HUES64 (cell line): ENCODE data around the gene SATB2.

Source experiments
- H3K27ac ChIP-seq: 2 replicates; pipeline ENCODE4 v1.7.0; 2013; ENCODE audit warnings: low read depth, low read length, inconsistent platforms
- H3K27me3 ChIP-seq: 2 replicates; pipeline ENCODE4 v1.6.1; 2013; ENCODE audit warnings: mild to moderate bottlenecking, low read length; ENCODE audit not compliant: insufficient read depth
- H3K36me3 ChIP-seq: 2 replicates; pipeline ENCODE4 v1.6.1; 2013; ENCODE audit warnings: mild to moderate bottlenecking, low read length; ENCODE audit not compliant: insufficient read depth
- H3K4me1 ChIP-seq: 2 replicates; pipeline ENCODE4 v1.6.1; 2013; ENCODE audit warnings: mild to moderate bottlenecking, low read length, moderate library complexity; ENCODE audit not compliant: insufficient read depth
- H3K4me3 ChIP-seq: 2 replicates; pipeline ENCODE4 v1.5.1; 2013; ENCODE audit warnings: mild to moderate bottlenecking, low read length, moderate library complexity
- H3K9ac ChIP-seq: 2 replicates; pipeline ENCODE4 v1.6.1; 2013; ENCODE audit warnings: mild to moderate bottlenecking, low read depth, low read length
- H3K9me3 ChIP-seq: 2 replicates; pipeline ENCODE4 v1.6.1; 2013; ENCODE audit warnings: low read depth, low read length; ENCODE audit not compliant: insufficient read depth
- WGBS: fragments of 150-250, 120-280 bp; methylation state at CpG from one replicate; pipeline ENCODE4 v1.1.7; 2013; ENCODE audit warnings: missing lambda C conversion rate; 5-methylcytosine and 5-hydroxymethylcytosine counted together

The SATB2 gene

GRCh38 chr2:199341123-199341522 is 116.6 kb downstream of the SATB2 start:
- no peaks in the 10 kb centered on the region for H3K36me3 ChIP-seq
- no peaks in the 10 kb centered on the region for H3K9me3 ChIP-seq
- H3K27me3 ChIP-seq: no peaks in the 10 kb centered on the region
- no peaks in the 10 kb centered on the region for H3K4me1 ChIP-seq
- no peak overlapping the region for H3K27ac ChIP-seq
- 91% methylated on average over 3 of the region's 3 CpGs for WGBS
- H3K4me3 ChIP-seq: no peak overlapping the region
- no peak overlapping the region for H3K9ac ChIP-seq

GRCh38 chr2:199339891-199340605 is 117.7 kb downstream of the SATB2 start:
- no peak overlapping the region for H3K9ac ChIP-seq
- H3K4me1 ChIP-seq: no peaks in the 10 kb centered on the region; the same call in 1 of the 2 replicates
- no peaks in the 10 kb centered on the region for H3K36me3 ChIP-seq
- H3K4me3 ChIP-seq: no peak overlapping the region
- H3K27me3 ChIP-seq: no peaks in the 10 kb centered on the region
- no peak overlapping the region for H3K27ac ChIP-seq
- WGBS: 98% methylated on average over 3 of the region's 3 CpGs
- H3K9me3 ChIP-seq: no peaks in the 10 kb centered on the region

GRCh38 chr2:199336546-199336945 is 121.2 kb downstream of the SATB2 start:
- Histone ChIP-seq H3K9ac (no peak overlapping the region), H3K4me3 (no peak overlapping the region), H3K27ac (no peak overlapping the region), H3K9me3 (no peaks in the 10 kb centered on the region), H3K4me1 (peaks cover 7% of the 10 kb centered on the region; the same call in 1 of the 2 replicates), H3K27me3 (no peaks in the 10 kb centered on the region), H3K36me3 (no peaks in the 10 kb centered on the region)
- WGBS: 54% methylated on average over 2 of the region's 2 CpGs

- Histone ChIP-seq H3K27me3 (no peaks in the 10 kb centered on the region), H3K9ac (no peak overlapping the region), H3K4me3 (no peak overlapping the region), H3K4me1 (peaks cover 7% of the 10 kb centered on the region; the same call in 1 of the 2 replicates), H3K9me3 (no peaks in the 10 kb centered on the region), H3K36me3 (no peaks in the 10 kb centered on the region), H3K27ac (no peak overlapping the region)
- 100% methylated on average over 2 of the region's 2 CpGs for WGBS
Observed at GRCh38 chr2:199335502-199335901, 122.2 kb downstream of the SATB2 start.

- WGBS: 77% methylated on average over 5 of the region's 5 CpGs
- H3K9ac ChIP-seq: no peak overlapping the region
Observed at GRCh38 chr2:199329466-199329865, 128.3 kb downstream of the SATB2 start.

GRCh38 chr2:199329031-199329430 is 128.7 kb downstream of the SATB2 start:
- WGBS: 95% methylated on average over 4 of the region's 4 CpGs
- no peaks in the 10 kb centered on the region for H3K36me3 ChIP-seq
- H3K4me3 ChIP-seq: no peak overlapping the region

More at GRCh38 chr2:199329466-199329865, 128.3 kb downstream of the SATB2 start:
- Histone ChIP-seq H3K9me3 (no peaks in the 10 kb centered on the region), H3K36me3 (no peaks in the 10 kb centered on the region), H3K4me1 (peaks cover 2% of the 10 kb centered on the region; the same call in 1 of the 2 replicates), H3K27ac (no peak overlapping the region), H3K4me3 (no peak overlapping the region), H3K27me3 (no peaks in the 10 kb centered on the region)

GRCh38 chr2:199325881-199326280 is 131.9 kb downstream of the SATB2 start:
- Histone ChIP-seq H3K4me1 (peaks cover 2% of the 10 kb centered on the region; the same call in 1 of the 2 replicates), H3K4me3 (no peak overlapping the region)
- WGBS: no CpG with 5 or more reads among the region's 1 CpG

More at GRCh38 chr2:199329031-199329430, 128.7 kb downstream of the SATB2 start:
- Histone ChIP-seq H3K27ac (no peak overlapping the region), H3K27me3 (no peaks in the 10 kb centered on the region), H3K4me1 (no peaks in the 10 kb centered on the region), H3K9me3 (no peaks in the 10 kb centered on the region), H3K9ac (no peak overlapping the region)

GRCh38 chr2:199322151-199322550 is 135.6 kb downstream of the SATB2 start:
- no peak overlapping the region for H3K27ac ChIP-seq
- 80% methylated on average over 1 of the region's 1 CpG for WGBS
- H3K4me1 ChIP-seq: peaks cover 6% of the 10 kb centered on the region; the same call in 1 of the 2 replicates
- H3K9me3 ChIP-seq: no peaks in the 10 kb centered on the region
- no peak overlapping the region for H3K4me3 ChIP-seq
- H3K9ac ChIP-seq: no peak overlapping the region
- no peaks in the 10 kb centered on the region for H3K36me3 ChIP-seq
- H3K27me3 ChIP-seq: no peaks in the 10 kb centered on the region

More at GRCh38 chr2:199325881-199326280, 131.9 kb downstream of the SATB2 start:
- H3K9me3 ChIP-seq: no peaks in the 10 kb centered on the region
- no peak overlapping the region for H3K9ac ChIP-seq
- no peak overlapping the region for H3K27ac ChIP-seq
- H3K36me3 ChIP-seq: no peaks in the 10 kb centered on the region
- no peaks in the 10 kb centered on the region for H3K27me3 ChIP-seq

- Histone ChIP-seq H3K9ac (no peak overlapping the region), H3K4me3 (no peak overlapping the region), H3K27ac (no peak overlapping the region), H3K4me1 (peaks cover 6% of the 10 kb centered on the region; the same call in 1 of the 2 replicates), H3K9me3 (no peaks in the 10 kb centered on the region), H3K36me3 (no peaks in the 10 kb centered on the region), H3K27me3 (no peaks in the 10 kb centered on the region)
- 100% methylated on average over 2 of the region's 5 CpGs for WGBS
Observed at GRCh38 chr2:199317646-199318045, 140.1 kb downstream of the SATB2 start.

GRCh38 chr2:199316851-199317250 is 140.9 kb downstream of the SATB2 start:
- no peak overlapping the region for H3K27ac ChIP-seq
- H3K36me3 ChIP-seq: no peaks in the 10 kb centered on the region
- 98% methylated on average over 3 of the region's 3 CpGs for WGBS
- no peaks in the 10 kb centered on the region for H3K27me3 ChIP-seq
- H3K4me1 ChIP-seq: peaks cover 6% of the 10 kb centered on the region; the same call in 1 of the 2 replicates
- H3K9me3 ChIP-seq: no peaks in the 10 kb centered on the region
- no peak overlapping the region for H3K4me3 ChIP-seq
- no peak overlapping the region for H3K9ac ChIP-seq

- Histone ChIP-seq H3K4me3 (no peak overlapping the region), H3K9ac (no peak overlapping the region), H3K9me3 (no peaks in the 10 kb centered on the region), H3K4me1 (peaks cover under 1% of the 10 kb centered on the region; the same call in 1 of the 2 replicates), H3K27ac (no peak overlapping the region), H3K27me3 (no peaks in the 10 kb centered on the region), H3K36me3 (no peaks in the 10 kb centered on the region)
- no CpG with 5 or more reads among the region's 1 CpG for WGBS
Observed at GRCh38 chr2:199315299-199316179, 142.2 kb downstream of the SATB2 start.
